Measurements from ENCODE around the gene HTD2. TPM values are rescaled to one million over a fixed set of nuclear protein-coding genes. Genes with fewer than 3 reads are reported as not detected.

Gene HTD2
- total RNA-seq, 3 donors from 2014 or later = 10.6 to 19.6 (median 11.1) TPM

- Histone ChIP-seq H3K4me3 (no peak overlapping the region), H3K36me3 (no peaks in the 10 kb centered on the region), H3K4me1 (peaks cover 0 to 7% of the 10 kb centered on the region in 2 donors), H3K27me3 (no peaks in the 10 kb centered on the region), H3K9me3 (no peaks in the 10 kb centered on the region), H3K27ac (no peak overlapping the region)
- no peak for DNase-seq (ENCODE audit: low spot score in 2 of 2)
- intact Hi-C loops (cut with DNase I; ENCODE audit: low total_unique reads) = loop anchor here (5.0 kb wide), 1 partner anchor 82 kb away; no protein-coding TSS in a partner anchor
- no peak for TF ChIP-seq CTCF (IDR thresholded peaks at IDR 0.05)
- no peak for TF ChIP-seq POLR2AphosphoS5 (IDR thresholded peaks at IDR 0.05)
- no peak for TF ChIP-seq POLR2A (IDR thresholded peaks at IDR 0.05)
Measured at GRCh38 chr3:58329922-58330413, 23.6 kb downstream of the HTD2 start.

DNA sequence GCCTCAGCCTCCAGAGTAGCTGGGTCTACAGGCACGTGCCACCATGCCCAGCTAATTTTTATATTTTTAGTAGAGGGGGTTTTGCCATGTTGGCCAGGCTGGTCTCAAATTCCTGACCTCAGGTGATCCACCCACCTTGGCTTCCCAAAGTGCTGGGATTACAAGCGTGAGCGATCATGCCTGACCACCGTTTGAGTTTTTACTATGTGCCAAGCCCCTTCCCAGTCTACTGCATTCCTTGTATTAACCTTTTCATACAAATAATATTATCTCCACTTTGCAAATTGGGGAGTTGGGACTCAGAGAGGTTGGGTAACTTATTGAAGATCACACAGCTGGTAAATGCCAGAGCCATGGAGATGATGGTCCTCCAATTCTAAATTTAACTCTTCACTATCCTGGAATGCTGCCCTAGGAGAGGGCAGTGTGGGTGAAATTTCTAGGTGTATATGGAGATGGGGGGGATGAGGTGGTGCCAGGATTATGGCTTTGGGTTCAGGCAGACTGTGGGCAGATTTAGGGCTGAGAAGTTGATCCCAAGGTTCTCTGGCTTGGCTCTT lies 25.4 kb downstream of the HTD2 start:
- no peaks in the 10 kb centered on the region for H3K9me3 ChIP-seq
- no peak overlapping the region for H3K27ac ChIP-seq
- H3K27me3 ChIP-seq = no peaks in the 10 kb centered on the region
- peaks cover 0 to 7% of the 10 kb centered on the region in 2 donors for H3K4me1 ChIP-seq
- TF ChIP-seq POLR2A (IDR thresholded peaks at IDR 0.05) (no peak), CTCF (IDR thresholded peaks at IDR 0.05) (no peak), POLR2AphosphoS5 (IDR thresholded peaks at IDR 0.05) (no peak)
- intact Hi-C loops (cut with DNase I; ENCODE audit: low total_unique reads) = loop anchor here (5.0 kb wide), 1 partner anchor 81 kb away; no protein-coding TSS in a partner anchor
- H3K4me3 ChIP-seq = no peak overlapping the region
- no peaks in the 10 kb centered on the region for H3K36me3 ChIP-seq
- no peak for DNase-seq (ENCODE audit: low spot score in 2 of 2)

- intact Hi-C loops (cut with DNase I; ENCODE audit: low total_unique reads) = loop anchor here (5.0 kb wide), 1 partner anchor 80 kb away; no protein-coding TSS in a partner anchor
- Histone ChIP-seq H3K4me3 (peak within 1 kb of the TSS; percentile 85 to 91 (median 86)), H3K9me3 (no peaks in the 10 kb centered on the region), H3K4me1 (peaks cover 0 to 7% of the 10 kb centered on the region in 2 donors), H3K27ac (peak within 1 kb of the TSS; percentile 44 to 74), H3K27me3 (no peaks in the 10 kb centered on the region), H3K36me3 (no peaks in the 10 kb centered on the region)
- TF ChIP-seq POLR2AphosphoS5 (IDR thresholded peaks at IDR 0.05) (peak in 1 of 3 donors; percentile 23), POLR2A (IDR thresholded peaks at IDR 0.05) (no peak), CTCF (IDR thresholded peaks at IDR 0.05) (peak in 1 of 3 donors; percentile 14)
- peak; percentile 45 to 70 for DNase-seq (ENCODE audit: low spot score in 2 of 2)
Measured at GRCh38 chr3:58332575-58333188, 26.4 kb downstream of the HTD2 start, which contains the start of gene PXK. Gene PXK, plus strand, starts transcription at chr3:58332892. Its CDS starts 97 bp downstream, at chr3:58332989.

- Histone ChIP-seq H3K27ac (peak overlapping the region; percentile 44 to 74), H3K9me3 (no peaks in the 10 kb centered on the region), H3K4me3 (peak overlapping the region; percentile 85 to 91 (median 86)), H3K4me1 (peaks cover 0 to 7% of the 10 kb centered on the region in 2 donors), H3K27me3 (no peaks in the 10 kb centered on the region), H3K36me3 (no peaks in the 10 kb centered on the region)
- TF ChIP-seq POLR2A (IDR thresholded peaks at IDR 0.05) (no peak), CTCF (IDR thresholded peaks at IDR 0.05) (no peak), POLR2AphosphoS5 (IDR thresholded peaks at IDR 0.05) (no peak)
- DNase-seq (ENCODE audit: low spot score in 2 of 2) = peak in 1 of 2 donors; percentile 23
- intact Hi-C loops (cut with DNase I; ENCODE audit: low total_unique reads) = loop anchor here (5.0 kb wide), 1 partner anchor 79 kb away; no protein-coding TSS in a partner anchor
Measured at GRCh38 chr3:58333206-58334012, 27.1 kb downstream of the HTD2 start.
